GM12892 (cell line): Measurements from ENCODE around the gene OPN1MW3.
"Not testable (repeated sequence)": the region's sequence is repeated elsewhere in the genome, so short reads cannot be mapped to it uniquely, and the experiment has no call there.

Experiments used
- POLR2A ChIP-seq: IDR thresholded peaks from 2 replicates; pipeline ENCODE4 v1.6.1; 2011; ENCODE audit warnings: low read depth, low read length, control low read depth
- POLR2AphosphoS5 ChIP-seq: IDR thresholded peaks from 2 replicates; pipeline ENCODE4 v1.6.1; 2011; ENCODE audit warnings: low read depth, low read length, control low read depth

- TF ChIP-seq POLR2AphosphoS5, POLR2A: not testable (repeated sequence)
These were observed 45.6 kb downstream of the OPN1MW3 start for GRCh38 chrX:154302998-154303397.
